GM21381 (cell line): Measurements from ENCODE around the gene ATRX.
"Not testable (repeated sequence)": the region's sequence is repeated elsewhere in the genome, so short reads cannot be mapped to it uniquely, and the experiment has no call there.

ENCODE experiments used
- ATAC-seq: cut with Tn5 transposase; IDR thresholded peaks from one replicate; pipeline ENCODE4 v1.9.1; 2021; ENCODE audit warnings: mild to moderate bottlenecking, moderate library complexity; ENCODE audit not compliant: unreplicated experiment

The ATRX gene

DNA sequence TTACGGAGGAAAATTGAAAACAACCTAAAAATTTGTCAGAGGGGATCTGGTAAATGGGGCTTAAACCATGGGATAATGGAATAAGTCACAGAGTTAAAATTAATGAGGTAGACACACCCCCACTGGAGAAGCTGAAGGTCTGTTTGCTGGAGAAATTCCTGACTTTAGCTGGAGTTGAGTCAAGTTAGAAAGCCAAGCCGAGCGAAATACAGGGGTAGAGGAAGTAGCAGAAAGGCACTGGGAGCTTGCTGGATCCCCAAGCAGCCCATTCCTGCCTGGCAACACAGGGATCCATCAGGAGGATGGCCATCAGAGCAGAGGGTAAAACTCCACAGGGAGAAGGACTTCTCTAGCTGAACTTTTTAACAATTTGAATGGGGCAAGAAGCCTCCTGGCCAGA lies 163.8 kb downstream of the ATRX start:
- no peak for ATAC-seq

DNA sequence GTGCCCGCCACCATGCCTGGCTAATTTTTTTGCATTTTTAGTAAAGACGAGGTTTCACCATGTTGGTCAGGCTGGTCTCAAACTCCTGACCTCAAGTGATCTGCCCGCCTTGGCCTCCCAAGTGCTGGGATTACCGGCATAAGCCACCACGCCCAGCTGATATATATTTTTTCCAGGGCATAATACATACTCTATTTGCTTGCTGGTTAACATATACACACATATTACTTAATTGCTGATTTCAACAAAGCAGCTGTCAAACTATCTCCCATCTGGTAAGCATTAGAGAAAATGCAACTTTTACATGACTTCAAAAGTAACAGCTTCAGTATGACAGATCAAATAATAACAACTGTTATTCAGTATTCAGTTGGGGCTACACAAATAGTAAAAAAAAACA lies 164.6 kb downstream of the ATRX start:
- not testable (repeated sequence) for ATAC-seq

- ATAC-seq = no peak
Measured at GRCh38 chrX:77617206-77617605, 168.8 kb downstream of the ATRX start.

DNA sequence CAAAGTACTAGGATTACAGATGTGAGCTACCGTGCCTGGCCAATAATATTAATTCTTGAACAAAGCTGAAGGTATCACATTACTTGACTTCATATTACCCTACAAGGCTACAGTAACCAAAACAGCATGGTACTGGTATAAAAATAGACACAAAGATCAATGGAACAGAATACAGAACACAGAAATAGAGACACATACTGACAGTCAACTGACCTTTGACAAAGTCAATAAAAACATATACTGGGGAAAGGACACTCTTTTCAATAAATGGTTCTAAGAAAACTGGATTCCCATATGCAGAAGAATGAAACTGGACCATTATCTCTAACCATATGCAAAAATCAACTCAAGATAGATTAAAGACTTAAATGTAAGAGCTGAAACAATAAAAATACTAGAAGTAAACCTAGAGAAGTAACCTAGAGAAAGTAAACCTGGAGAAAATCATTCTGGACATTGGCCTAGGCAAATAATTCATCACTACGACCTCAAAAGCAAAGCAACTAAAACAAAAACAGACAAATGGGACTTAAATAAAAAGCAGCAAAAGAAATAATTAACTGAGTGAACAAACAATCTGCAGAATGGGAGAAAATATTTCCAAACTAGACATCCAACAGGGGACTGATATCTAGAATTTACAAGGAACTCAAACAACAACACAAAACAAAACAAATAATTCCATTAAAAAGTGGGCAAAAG lies 182.2 kb downstream of the ATRX start:
- no peak for ATAC-seq

- ATAC-seq = no peak
Measured at GRCh38 chrX:77597511-77597910, 188.5 kb downstream of the ATRX start.

- ATAC-seq = no peak
Measured at GRCh38 chrX:77597090-77597489, 188.9 kb downstream of the ATRX start.

GRCh38 chrX:77595848-77596247 lies 190.2 kb downstream of the ATRX start:
- ATAC-seq = no peak

DNA sequence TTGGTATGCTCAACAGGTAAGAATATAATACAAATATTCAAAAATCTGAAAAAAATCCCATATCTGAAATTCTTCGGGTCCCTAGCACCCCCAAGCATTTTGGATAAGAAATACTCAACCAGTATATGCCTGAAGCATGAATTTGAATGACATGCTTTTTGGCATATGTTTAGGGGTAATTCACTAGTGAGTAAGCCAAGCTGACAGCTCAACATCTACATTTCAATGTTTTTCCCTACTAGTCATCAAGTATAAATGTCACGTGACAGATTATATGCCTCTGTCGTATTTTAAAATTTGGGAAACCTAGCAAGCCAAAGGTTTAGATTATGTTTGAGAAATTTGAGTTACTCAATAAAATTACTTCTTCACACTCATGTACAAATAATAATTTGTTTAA lies 213.7 kb downstream of the ATRX start:
- no peak for ATAC-seq

DNA sequence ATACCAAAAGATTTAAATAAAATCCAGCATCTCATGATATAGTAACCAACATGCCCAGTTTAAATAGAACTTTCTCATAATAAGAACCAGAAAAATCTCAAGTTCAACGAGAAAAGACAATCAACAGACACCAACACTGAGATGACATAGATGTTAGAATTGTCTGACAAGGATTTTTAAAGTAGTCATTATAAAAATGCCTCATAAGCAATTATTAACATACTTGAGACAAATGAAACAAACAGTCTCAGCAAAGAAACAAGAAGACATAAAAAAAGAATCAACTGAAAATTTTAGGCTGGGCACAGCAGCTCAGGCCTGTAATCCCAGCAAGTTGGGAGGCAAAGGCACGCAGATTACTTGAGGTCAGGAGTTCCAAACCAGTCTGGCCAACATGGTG lies 220.7 kb downstream of the ATRX start:
- ATAC-seq = no peak

DNA sequence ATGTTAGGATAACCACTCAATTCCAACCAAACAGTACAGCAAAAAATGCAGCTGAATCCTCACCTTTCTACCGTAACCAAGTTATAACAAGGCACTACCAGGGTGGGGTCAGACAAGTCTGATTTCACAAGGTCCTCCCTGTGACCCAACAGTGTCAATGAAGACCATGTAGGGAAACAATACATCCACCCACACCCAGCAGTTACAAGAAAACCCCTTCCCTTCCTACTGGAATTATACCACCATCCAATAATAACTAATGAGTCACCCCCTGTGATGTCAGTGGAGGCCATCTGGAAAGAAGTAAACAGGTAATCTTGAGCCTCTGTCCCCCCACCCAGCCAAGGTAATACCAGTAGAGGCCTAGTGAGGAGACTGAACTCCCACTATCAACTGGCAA lies 221.2 kb downstream of the ATRX start:
- ATAC-seq = no peak

DNA sequence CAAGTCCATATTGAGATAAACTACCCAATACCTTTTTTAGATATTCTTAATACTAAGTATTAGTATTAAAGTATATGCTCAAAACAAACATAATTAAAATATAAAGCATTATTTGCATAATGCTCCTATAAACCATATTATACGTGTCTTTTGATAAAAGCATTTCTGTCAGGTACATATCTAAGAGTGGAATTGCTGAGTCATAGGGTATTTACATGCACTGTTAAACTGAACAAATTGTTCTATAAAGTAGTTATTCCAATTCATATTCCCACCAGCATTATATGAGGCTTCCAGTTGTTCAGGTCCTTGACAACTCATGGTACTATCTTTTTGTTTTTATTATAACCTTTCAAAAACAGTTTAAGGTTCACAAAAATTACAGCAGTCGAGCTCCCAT lies 224.6 kb downstream of the ATRX start:
- ATAC-seq = no peak

- ATAC-seq = no peak
Measured at GRCh38 chrX:77556276-77556675, 229.7 kb downstream of the ATRX start.

GRCh38 chrX:77548751-77549150 lies 237.3 kb downstream of the ATRX start:
- ATAC-seq = no peak

- ATAC-seq = not testable (repeated sequence)
Measured at GRCh38 chrX:77539778-77540177, 246.2 kb downstream of the ATRX start.

- not testable (repeated sequence) for ATAC-seq
Measured at GRCh38 chrX:77531261-77531660, 254.8 kb downstream of the ATRX start.

- ATAC-seq = no peak
Measured at GRCh38 chrX:77528034-77528433, 258.0 kb downstream of the ATRX start.

DNA sequence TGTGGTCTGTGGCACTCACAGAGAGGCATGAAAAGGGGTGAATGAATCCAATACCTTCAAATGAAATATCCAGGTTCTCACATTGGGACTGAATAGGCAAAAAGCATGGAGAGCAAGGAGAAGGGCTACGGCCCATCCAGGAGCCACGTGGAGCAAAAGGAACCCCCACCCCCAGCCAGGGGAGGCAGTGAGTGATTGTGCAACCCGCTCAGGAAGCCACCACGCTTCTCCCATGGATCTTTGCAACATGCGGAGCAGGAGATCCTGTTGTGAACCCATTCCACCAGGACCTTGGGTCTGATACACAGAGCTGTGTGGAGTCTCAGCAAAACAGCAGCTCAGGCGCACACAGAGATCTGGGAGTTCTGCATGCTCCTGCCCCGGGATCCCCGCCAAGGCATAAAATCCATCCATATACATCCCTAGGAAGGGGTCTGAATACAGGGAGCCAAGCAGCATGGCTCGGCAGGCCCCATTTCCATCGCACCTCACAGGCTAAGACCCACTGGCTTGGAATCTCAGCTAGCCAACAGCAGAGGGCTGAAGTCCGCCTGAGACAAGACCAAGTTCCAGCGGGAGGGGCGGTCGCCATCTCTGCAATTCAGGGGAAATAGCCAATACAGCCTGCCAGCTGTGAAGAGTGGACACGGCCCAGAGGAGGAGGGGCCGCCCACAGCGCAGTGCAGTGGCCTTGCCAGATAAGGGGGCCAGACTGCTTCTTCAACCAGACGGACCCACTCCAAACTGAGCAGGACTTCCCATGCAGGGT lies 258.6 kb downstream of the ATRX start:
- ATAC-seq = no peak

GRCh38 chrX:77519765-77520164 lies 266.3 kb downstream of the ATRX start:
- no peak for ATAC-seq

GRCh38 chrX:77514177-77514576 lies 271.8 kb downstream of the ATRX start:
- no peak for ATAC-seq

DNA sequence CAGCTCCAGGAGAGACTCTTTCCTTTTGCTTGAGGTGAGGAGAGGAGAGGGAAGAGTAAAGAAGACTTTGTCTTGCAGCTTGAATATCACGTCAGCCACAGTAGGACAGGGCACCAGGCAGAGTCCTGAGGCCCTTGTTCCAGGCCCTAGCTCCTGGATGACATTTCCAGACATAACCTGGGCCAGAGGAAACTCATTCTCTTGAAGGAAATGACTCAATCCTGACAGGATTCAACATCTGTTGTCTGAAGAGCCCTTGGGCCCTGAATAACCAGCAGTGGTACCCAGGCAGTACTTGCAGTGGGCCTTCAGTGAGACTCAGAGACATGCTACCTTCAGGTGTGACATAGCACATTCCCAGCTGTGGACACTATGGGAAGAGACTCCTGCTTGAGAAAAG lies 276.0 kb downstream of the ATRX start:
- no peak for ATAC-seq

DNA sequence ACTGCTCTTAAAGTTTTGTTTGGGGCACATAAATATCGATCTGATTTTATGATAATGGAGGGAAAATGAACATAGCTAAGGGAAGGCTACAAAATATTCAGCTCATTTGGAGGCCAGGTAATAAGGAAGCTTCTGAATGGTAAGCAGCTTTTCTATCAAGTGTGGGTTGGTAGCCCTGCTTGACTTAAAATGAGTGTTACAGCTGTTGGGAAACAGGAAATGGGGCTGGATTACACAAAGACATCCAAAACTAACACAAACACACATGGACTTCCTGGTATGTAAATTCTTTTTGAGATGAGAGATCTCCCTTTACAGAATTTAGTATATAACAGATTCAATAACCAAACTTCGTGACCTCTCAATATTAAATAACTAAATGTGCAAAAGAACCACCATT lies 280.8 kb downstream of the ATRX start:
- ATAC-seq = no peak

- no peak for ATAC-seq
Measured at GRCh38 chrX:77502951-77503525, 283.0 kb downstream of the ATRX start.
